ENCODE measurements around the gene TLL1.

DNA sequence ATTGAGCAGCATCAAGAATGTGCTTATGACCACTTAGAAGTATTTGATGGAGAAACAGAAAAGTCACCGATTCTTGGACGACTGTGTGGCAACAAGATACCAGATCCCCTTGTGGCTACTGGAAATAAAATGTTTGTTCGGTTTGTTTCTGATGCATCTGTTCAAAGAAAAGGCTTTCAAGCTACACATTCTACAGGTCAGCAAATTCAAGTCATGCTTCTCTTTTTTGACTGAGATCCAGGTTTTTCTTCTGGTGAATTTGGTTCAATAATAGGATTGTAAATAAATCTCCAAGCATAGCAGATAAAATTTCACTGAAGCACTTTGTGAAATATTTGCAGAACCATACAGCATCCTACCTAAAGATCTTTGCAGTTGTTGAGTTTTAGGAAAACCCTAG lies 218.1 kb downstream of the TLL1 start:
- TF ChIP-seq, protein P1, sequence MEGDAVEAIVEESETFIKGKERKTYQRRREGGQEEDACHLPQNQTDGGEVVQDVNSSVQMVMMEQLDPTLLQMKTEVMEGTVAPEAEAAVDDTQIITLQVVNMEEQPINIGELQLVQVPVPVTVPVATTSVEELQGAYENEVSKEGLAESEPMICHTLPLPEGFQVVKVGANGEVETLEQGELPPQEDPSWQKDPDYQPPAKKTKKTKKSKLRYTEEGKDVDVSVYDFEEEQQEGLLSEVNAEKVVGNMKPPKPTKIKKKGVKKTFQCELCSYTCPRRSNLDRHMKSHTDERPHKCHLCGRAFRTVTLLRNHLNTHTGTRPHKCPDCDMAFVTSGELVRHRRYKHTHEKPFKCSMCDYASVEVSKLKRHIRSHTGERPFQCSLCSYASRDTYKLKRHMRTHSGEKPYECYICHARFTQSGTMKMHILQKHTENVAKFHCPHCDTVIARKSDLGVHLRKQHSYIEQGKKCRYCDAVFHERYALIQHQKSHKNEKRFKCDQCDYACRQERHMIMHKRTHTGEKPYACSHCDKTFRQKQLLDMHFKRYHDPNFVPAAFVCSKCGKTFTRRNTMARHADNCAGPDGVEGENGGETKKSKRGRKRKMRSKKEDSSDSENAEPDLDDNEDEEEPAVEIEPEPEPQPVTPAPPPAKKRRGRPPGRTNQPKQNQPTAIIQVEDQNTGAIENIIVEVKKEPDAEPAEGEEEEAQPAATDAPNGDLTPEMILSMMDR (IDR thresholded peaks at IDR 0.05; ENCODE audit: low read depth, low read length, missing input control): no peak
- TF ChIP-seq MAX (IDR thresholded peaks at IDR 0.05) (no peak), RAD21 (IDR thresholded peaks at IDR 0.05) (no peak), GABPA (IDR thresholded peaks at IDR 0.05 in 1 of 2, conservative IDR thresholded peaks at IDR 0.05 in 1 of 2) (no peak)
